Thyroid gland (tissue), 4 donors: ENCODE measurements around the gene MYO18A.

ENCODE experiments used
- POLR2A ChIP-seq, 2 donors: fragments of 450-650 bp; IDR thresholded peaks; one replicate each; pipeline ENCODE4 v1.6.1; 2017; ENCODE audit warnings: antibody characterized with exemption in 2 of 2, mild to moderate bottlenecking in 2 of 2, moderate library complexity in 1 of 2
- TF ChIP-seq, protein P1 (sequence below), 6 experiments: fragments of 200-600 bp in 3 of 6; fragments of 450-650 bp in 3 of 6; sonication (generic) in 3 of 6; IDR thresholded peaks; one replicate each; pipeline ENCODE4 v1.5.1; 2016 to 2019; ENCODE audit warnings: antibody characterized with exemption in 6 of 6, mild to moderate bottlenecking in 2 of 6, inconsistent platforms in 1 of 6, moderate library complexity in 1 of 6

DNA sequence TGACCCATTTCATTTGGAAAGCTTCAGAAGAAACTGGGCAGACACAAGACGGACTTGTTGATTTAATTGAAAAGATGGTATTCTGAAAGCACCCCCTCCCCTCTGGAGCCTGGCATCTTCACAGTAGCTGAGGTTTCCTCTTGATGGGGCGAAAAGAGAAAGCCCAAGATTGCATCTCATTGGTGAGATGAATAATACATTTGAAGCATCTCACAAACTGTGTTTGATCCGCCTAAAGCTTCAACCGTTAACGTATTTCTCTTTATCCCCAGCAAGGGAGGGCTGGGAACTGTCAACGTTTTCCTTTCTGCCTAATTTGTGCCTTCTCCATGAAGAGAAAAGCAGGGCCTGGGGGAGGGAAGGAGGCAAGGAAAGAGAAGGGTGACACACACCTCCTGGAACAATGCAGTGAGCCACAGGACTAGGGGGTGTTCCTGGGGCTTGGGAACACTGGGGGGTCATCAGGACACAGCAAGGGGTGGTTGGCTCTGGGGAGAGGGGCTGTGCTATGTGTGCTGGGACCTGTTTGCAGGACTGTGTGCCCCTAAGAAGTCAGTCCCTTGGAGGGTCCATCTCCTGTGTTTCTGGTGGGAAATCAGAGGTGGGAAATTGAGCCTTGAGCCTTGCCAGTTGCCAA, 155.8 kb downstream of the MYO18A start:
- TF ChIP-seq, protein P1, sequence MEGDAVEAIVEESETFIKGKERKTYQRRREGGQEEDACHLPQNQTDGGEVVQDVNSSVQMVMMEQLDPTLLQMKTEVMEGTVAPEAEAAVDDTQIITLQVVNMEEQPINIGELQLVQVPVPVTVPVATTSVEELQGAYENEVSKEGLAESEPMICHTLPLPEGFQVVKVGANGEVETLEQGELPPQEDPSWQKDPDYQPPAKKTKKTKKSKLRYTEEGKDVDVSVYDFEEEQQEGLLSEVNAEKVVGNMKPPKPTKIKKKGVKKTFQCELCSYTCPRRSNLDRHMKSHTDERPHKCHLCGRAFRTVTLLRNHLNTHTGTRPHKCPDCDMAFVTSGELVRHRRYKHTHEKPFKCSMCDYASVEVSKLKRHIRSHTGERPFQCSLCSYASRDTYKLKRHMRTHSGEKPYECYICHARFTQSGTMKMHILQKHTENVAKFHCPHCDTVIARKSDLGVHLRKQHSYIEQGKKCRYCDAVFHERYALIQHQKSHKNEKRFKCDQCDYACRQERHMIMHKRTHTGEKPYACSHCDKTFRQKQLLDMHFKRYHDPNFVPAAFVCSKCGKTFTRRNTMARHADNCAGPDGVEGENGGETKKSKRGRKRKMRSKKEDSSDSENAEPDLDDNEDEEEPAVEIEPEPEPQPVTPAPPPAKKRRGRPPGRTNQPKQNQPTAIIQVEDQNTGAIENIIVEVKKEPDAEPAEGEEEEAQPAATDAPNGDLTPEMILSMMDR (IDR thresholded peaks at IDR 0.05), result no peak
- TF ChIP-seq POLR2A (IDR thresholded peaks at IDR 0.05), result no peak
